NOMO-1 treated with dmso at 0.1 percent for 144 hours (cell line): ENCODE measurements around the gene PAEP.
"Not testable (repeated sequence)": the region's sequence is repeated elsewhere in the genome, so short reads cannot be mapped to it uniquely, and the experiment has no call there.

ENCODE experiments used
- DNase-seq: peaks from one replicate; lab custom pipeline; 2025; ENCODE audit not compliant: unreplicated experiment; lab: John Stamatoyannopoulos, UW

Gene PAEP

DNA sequence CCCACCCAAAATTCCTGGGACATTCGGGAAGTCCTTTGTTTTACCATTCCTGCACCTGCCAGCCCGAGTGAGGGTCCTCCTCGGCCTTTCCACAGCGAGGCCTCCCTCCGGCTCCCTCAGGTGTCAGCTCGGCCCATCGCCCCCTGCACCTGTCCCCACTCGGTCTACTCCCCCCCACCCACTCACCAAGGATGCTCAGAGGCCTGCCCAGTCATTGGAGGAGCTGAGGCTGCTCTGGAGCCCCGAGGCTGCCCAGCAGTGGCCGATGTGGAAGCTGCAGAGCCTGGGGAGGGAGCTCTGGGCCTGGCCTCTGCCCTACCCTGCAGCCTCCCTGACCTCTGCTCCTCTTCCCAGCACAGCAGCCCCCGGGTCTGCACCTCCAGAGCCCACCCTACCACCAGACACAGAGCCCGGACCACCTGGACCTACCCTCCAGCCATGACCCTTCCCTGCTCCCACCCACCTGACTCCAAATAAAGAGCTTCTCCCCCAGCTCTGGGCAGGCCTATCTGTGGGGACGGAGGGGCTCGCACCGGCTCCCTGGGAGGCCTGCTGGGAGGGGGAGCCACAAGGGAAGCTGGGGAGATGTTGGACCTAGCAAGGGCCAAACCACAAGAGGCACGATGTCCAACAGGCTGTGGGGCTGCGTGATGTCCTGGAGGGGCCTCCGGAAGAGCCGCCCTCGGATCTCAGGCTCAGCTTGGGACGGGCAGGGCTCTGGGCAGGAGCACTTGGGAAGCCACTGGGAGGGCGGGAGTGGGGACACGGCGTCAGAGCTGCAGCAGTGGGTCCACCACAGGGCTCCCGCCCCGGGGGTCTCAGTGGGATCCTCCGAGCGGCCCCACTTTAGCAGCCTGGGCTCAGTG, 11.8 kb upstream of the PAEP start:
- not testable (repeated sequence) for DNase-seq

- no peak for DNase-seq
These were observed 11.1 kb upstream of the PAEP start for GRCh38 chr9:135550344-135550918.

DNA sequence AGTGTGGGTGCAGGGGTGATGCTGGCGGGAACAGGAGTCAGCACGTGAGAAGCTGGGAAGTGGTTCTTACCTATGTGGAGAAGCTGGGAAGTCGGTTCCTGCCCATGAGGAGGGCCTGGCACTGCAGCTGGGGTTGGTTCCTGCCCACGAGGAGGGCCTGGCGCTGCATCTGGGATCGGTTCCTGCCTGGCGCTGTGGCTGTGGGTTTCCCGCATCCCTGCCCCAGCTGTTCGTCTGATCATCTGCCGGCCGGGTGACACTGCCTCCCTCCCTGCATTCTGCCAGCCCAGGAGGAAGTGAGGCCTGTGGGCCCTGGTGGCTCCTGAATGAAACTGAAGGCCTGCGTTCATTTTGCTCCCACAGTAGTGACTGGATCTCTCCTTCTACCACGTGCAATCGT, 10.5 kb upstream of the PAEP start:
- DNase-seq = no peak

DNA sequence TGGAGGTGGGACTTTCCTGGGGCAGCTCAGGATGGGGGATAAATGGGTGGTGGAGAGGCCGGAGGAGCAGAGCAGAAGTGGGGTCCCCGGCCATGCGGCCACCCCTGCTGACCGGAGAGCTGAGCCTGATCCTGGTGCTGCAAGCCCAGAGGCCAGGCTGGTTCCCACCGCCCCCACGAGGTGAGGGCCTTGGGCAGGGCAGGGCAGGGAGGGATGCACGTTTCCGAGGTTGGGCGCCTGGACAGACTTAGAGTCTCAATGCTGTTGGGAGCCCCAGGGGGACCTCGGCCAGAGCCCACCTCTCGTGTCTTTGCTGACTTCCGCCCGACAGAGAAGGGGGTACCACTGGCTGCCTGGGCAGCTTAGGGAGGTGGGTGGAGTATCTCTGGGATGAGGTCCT, 10.1 kb upstream of the PAEP start:
- DNase-seq = no peak

DNA sequence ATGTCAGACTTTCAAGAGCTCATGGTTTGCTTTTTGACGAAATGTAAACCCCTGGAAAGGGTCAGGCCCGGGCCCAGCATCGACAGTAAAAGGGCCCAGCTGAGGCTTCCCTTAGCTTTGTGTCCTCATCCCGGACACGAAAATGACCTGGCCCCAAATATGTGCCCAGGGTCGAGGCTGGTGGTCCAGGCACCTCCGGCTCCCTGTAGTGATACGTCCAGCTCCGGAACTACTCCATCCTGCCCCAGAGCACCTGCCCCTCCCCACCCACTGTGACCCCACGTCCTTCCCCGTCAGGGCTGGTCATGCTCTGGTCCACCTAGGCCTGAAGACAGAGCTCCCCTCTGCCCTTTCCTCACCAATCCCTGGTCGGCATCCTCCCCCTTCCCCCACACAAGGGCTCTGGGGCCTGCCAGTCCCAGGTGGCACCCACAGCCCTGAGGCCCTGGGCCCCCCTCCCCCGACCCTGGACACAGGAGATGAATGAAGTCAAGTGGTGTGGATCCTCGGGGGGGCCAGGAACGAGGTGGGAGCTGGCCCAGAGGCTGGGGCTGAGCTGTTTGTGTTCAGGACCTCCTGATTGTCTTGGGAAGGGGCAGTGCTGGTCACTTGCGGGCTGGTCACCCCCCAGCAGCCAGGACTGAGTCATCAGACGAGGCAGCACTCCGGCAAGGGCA, 9.4 kb upstream of the PAEP start:
- DNase-seq = no peak

- no peak for DNase-seq
These were observed 8.8 kb upstream of the PAEP start for GRCh38 chr9:135552698-135553171.

DNA sequence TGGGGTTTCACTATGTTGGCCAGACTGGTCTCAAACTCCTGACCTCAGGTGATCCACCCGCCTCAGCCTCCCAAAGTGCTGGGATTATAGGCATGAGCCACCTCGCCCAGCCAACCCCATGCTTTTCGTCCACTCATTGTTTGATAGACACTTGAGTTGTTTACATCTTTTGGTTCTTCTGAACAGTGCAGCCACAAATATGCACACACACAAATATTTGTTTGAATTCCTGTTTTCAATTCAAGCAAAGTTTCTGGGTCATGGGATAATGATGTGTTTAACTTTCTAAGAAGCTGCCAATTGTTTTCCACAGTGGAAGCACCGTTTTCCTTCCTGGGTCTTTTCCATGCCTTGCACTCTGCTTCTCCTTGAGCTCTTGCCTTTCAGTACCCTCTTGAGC, 6.8 kb upstream of the PAEP start:
- DNase-seq = no peak

DNA sequence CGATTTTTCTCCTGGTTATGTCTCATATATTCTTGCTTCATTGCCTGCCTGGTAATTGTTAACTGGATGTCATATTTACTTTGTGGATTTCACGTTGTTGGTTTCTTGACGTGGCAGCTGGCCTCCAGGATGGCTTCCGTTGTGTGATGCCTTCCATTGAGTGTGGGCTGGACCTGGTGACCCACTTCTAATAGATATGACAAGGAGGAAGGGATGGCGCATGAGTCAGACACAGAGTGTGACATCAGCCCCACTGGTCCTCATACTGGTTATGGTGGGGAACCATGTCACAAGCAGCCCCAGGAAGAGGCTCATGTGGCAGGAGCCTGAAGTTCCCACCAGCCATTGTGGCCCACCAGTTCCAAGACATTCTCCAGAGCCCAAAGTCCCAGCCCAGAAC, 6.4 kb upstream of the PAEP start:
- DNase-seq = no peak

DNA sequence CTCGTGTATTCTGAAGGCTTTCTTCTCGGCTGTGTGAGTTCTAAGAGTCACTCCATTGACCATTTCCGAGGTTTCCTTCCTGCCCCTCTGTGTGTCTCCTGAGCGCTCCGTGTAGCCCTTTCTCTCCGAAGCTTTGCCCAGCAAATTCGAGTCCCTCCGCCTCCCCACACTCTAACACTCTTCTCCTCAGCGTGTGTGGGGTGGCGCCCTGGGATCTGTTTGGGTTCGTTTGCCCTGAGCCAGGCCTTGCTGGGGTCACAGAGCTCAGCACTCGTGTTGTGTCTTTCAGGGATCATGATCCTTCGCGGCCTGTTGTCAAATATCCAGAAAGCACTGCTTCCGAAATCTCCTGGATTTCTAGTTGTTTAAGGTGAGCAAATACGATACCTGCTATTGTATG, 5.6 kb upstream of the PAEP start:
- no peak for DNase-seq

DNA sequence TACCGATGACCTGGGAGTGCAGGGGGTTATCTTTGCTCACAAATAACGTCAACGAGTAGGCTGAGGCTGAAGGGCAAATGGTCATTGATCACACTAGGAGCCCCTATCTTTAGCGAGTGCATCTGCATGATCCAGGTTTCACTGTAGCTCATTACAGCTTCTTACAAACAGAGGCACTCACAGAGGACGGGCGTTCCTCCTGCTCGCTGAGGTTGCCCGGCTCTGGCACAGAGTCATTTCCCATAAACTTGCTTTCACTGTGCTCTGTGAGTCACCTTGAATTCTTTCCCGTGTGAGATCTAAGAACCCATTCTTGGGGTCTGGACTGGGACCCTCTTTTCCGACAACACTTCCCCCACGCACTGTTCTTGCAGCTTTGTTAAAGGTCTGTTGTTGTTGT, 1.9 kb upstream of the PAEP start:
- DNase-seq = no peak

DNA sequence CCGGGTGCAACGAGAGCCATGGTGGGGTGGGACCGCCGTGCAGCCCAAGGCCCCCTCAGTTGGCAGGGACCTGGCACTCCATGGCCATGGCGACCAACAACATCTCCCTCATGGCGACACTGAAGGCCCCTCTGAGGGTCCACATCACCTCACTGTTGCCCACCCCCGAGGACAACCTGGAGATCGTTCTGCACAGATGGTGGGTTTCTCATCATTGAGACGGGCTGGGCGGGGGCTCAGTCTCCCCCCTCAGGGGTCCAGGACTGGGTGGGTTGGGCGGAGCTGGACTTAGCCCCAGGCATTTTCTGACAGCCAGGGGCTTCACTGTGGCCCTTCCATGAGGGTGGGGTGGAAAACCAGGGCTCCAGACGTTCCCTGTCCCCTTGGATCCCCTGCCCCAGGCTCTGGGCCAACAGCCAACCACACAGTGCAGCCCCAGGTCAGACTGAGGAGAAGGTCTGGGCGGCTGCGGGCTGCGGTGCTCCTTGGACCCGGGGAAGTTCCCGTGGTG, 734 bp downstream of the PAEP start:
- no peak for DNase-seq

DNA sequence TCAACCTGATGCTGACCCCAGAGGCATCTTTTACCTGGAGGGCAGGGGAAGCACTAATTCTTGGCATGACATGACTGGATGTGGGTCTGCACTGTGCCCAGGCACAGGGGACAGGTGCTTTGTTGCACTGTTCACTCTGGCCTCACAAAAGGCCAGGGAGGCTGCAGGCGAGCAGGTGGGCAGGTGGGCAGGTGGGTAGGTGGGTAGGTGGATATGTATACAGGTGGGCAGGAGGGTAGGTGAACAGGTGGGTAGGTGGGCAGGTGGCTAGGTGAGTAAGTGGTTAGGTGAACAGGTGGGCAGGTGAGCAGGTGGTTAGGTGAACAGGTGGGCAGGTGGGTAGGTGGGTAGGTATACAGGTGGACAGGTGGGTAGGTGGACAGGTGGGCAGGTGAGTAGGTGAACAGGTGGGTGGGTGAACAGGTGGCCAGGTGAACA, 1.5 kb downstream of the PAEP start:
- DNase-seq = no peak

DNA sequence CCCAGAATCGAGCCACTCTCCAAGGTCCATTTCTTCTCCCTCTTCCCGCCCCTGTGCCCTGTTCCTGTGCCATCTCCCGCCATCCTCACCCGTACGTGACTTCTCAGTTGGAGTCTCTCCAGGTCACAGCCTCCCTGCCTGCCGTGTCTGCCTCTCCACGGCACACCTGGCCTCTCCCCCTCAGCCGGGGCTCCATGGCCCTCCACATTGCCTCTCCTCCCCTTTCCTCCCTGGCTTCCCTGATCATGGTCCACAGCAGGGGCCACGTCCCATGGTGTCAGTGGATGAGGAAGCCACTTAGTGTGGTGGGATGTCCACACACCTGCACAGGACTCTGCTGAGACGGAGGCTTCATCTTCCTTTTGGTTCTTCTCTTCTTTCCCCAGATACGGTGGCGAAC, 2.3 kb downstream of the PAEP start:
- DNase-seq = no peak

DNA sequence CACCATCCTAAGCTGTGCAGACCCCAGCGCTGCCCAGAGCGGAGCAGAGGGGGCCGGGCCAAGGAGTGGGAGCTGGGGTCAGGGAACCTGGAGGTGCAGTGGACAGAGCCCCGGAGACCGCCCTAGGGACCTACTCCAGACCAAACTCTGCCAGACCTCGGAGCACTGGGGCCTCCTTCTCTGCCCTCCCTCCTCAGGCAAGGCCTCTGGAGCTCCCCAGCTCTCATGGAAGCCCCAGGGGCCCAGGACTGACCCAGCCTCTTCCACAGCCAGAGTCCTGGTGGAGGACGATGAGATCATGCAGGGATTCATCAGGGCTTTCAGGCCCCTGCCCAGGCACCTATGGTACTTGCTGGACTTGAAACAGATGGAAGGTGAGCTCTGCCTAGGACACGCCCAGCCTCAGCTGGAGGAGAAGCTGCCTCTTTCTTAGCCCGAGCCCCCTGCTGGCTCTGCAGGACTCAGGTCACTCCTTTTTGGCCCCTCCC, 3.6 kb downstream of the PAEP start:
- DNase-seq = no peak

GRCh38 chr9:135565636-135566035, 4.1 kb downstream of the PAEP start:
- no peak for DNase-seq

- no peak for DNase-seq
These were observed 5.0 kb downstream of the PAEP start for GRCh38 chr9:135566552-135566951.

DNA sequence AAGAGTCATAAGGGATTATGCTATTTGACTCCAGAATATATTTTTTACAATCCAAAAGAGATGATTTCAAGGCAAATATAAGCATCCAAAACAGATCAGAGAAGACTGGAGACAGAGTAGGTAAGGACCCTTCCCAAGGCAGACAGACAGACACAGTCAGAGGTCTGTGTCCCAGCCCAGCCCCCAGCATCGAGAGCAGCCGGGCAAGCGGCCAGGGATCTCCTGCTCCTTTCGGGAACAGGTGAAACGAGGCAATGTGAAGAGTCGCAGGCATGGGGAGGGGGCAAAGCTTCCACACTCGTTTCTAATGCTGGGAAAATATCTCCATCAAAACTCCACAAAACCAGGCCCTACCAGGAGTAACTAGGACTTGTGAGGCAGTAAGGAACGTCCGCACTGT, 5.8 kb downstream of the PAEP start:
- no peak for DNase-seq

- no peak for DNase-seq
These were observed 6.5 kb downstream of the PAEP start for GRCh38 chr9:135568026-135568425.

DNA sequence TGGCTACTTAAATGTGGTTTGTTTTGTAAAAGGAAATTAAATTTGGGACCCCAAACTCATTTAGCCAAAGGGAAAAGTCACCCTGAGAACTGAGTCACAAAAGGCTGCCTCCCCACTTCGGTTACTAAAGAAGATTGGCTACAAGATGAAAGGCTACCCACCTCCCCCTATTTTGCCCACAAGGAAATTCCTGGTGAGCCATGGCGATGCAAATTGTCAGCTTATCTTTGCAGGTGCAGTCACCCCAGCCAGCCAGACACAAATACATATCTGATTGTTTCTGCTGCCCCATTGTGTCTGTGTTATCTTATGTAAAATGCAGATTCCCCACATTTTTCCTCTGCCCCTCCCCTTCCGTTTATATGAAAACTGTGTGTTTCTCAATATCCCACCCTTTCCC, 8.9 kb downstream of the PAEP start:
- DNase-seq = no peak

GRCh38 chr9:135572233-135572632, 10.7 kb downstream of the PAEP start:
- DNase-seq = no peak

GRCh38 chr9:135573124-135573523, 11.6 kb downstream of the PAEP start:
- DNase-seq = no peak

GRCh38 chr9:135574331-135574730, 12.8 kb downstream of the PAEP start:
- DNase-seq = no peak
